Measurements from ENCODE around the gene PAMR1.
"Not testable (repeated sequence)": the region's sequence is repeated elsewhere in the genome, so short reads cannot be mapped to it uniquely, and the experiment has no call there.

PAMR1 gene

GRCh38 chr11:35523331-35523768 is 2.1 kb downstream of the PAMR1 start:
- Histone ChIP-seq H3K4me2 (ENCODE audit: low read depth, low read length, poor library complexity, severe bottlenecking) (no peak overlapping the region), H3K4me3 (ENCODE audit: low read length, poor library complexity, severe bottlenecking) (no peak overlapping the region)

DNA sequence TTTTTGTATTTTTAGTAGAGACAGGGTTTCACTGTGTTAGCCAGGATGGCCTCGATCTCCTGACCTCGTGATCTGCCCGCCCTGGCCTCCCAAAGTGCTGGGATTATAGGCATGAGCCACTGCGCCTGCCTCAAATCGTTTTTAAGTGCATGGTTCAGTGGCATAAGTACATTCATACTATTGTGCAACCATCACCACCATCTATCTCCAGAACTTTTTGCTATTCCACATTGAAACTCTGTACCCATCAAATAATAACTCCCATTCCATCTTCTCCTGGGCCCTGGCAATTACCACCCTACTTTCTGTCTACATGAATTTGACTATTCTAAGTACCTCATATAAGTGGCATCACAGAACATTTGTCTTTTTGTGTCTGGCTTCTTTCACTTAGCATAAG is 3.3 kb downstream of the PAMR1 start:
- H3F3A ChIP-seq (ENCODE audit: low read depth); H3K9me2 ChIP-seq (replicated peaks; ENCODE audit: low read depth, low read length); H3K4me3 ChIP-seq (ENCODE audit: low read length, poor library complexity, severe bottlenecking); H4K20me1 ChIP-seq (ENCODE audit: insufficient read depth, low read length, poor library complexity, severe bottlenecking); H2AFZ ChIP-seq (ENCODE audit: low read length); H3K4me2 ChIP-seq (ENCODE audit: low read depth, low read length, poor library complexity, severe bottlenecking); H3K9me3 ChIP-seq (ENCODE audit: insufficient read depth, low read depth, low read length); H3K4me1 ChIP-seq (ENCODE audit: insufficient read depth, low read length, poor library complexity, severe bottlenecking); H3K9ac ChIP-seq (ENCODE audit: low read depth, low read length, poor library complexity, severe bottlenecking); H3K36me3 ChIP-seq (ENCODE audit: insufficient read depth, low read length); H3K79me2 ChIP-seq (ENCODE audit: insufficient read depth, low read length): not testable (repeated sequence)
- H3K27me3 ChIP-seq (ENCODE audit: insufficient read depth, low read length, poor library complexity, severe bottlenecking) = peaks cover 14% of the 10 kb centered on the region

More at GRCh38 chr11:35523331-35523768, 2.1 kb downstream of the PAMR1 start:
- no peak for TF ChIP-seq EZH2phosphoT487 (IDR thresholded peaks at IDR 0.05; ENCODE audit: borderline replicate concordance)
- TF ChIP-seq, protein P1, sequence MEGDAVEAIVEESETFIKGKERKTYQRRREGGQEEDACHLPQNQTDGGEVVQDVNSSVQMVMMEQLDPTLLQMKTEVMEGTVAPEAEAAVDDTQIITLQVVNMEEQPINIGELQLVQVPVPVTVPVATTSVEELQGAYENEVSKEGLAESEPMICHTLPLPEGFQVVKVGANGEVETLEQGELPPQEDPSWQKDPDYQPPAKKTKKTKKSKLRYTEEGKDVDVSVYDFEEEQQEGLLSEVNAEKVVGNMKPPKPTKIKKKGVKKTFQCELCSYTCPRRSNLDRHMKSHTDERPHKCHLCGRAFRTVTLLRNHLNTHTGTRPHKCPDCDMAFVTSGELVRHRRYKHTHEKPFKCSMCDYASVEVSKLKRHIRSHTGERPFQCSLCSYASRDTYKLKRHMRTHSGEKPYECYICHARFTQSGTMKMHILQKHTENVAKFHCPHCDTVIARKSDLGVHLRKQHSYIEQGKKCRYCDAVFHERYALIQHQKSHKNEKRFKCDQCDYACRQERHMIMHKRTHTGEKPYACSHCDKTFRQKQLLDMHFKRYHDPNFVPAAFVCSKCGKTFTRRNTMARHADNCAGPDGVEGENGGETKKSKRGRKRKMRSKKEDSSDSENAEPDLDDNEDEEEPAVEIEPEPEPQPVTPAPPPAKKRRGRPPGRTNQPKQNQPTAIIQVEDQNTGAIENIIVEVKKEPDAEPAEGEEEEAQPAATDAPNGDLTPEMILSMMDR (conservative IDR thresholded peaks at IDR 0.05; ENCODE audit: low read length) = no peak
- H2AFZ ChIP-seq (ENCODE audit: low read length) = no peak overlapping the region
- H3K9ac ChIP-seq (ENCODE audit: low read depth, low read length, poor library complexity, severe bottlenecking) = no peak overlapping the region
- H3K36me3 ChIP-seq (ENCODE audit: insufficient read depth, low read length) = no peaks in the 10 kb centered on the region
- H3K9me3 ChIP-seq (ENCODE audit: insufficient read depth, low read depth, low read length) = no peaks in the 10 kb centered on the region
- no peaks in the 10 kb centered on the region for H3K9me2 ChIP-seq (replicated peaks; ENCODE audit: low read depth, low read length)
- peaks cover 14% of the 10 kb centered on the region for H3K27me3 ChIP-seq (ENCODE audit: insufficient read depth, low read length, poor library complexity, severe bottlenecking)
- no peaks in the 10 kb centered on the region for H3K4me1 ChIP-seq (ENCODE audit: insufficient read depth, low read length, poor library complexity, severe bottlenecking)
- no peaks in the 10 kb centered on the region for H3K79me2 ChIP-seq (ENCODE audit: insufficient read depth, low read length)
- H3F3A ChIP-seq (ENCODE audit: low read depth) = no peaks in the 10 kb centered on the region
- no peaks in the 10 kb centered on the region for H4K20me1 ChIP-seq (ENCODE audit: insufficient read depth, low read length, poor library complexity, severe bottlenecking)

GRCh38 chr11:35520376-35520775 is 5.0 kb downstream of the PAMR1 start:
- H3K9me2 ChIP-seq (replicated peaks; ENCODE audit: low read depth, low read length) = no peaks in the 10 kb centered on the region
- H3K4me3 ChIP-seq (ENCODE audit: low read length, poor library complexity, severe bottlenecking) = no peak overlapping the region
- no peak for TF ChIP-seq EZH2phosphoT487 (IDR thresholded peaks at IDR 0.05; ENCODE audit: borderline replicate concordance)
- TF ChIP-seq, protein P1 (conservative IDR thresholded peaks at IDR 0.05; ENCODE audit: low read length) = no peak
- H2AFZ ChIP-seq (ENCODE audit: low read length) = no peak overlapping the region
- no peaks in the 10 kb centered on the region for H4K20me1 ChIP-seq (ENCODE audit: insufficient read depth, low read length, poor library complexity, severe bottlenecking)
- no peak overlapping the region for H3K4me2 ChIP-seq (ENCODE audit: low read depth, low read length, poor library complexity, severe bottlenecking)
- no peaks in the 10 kb centered on the region for H3K36me3 ChIP-seq (ENCODE audit: insufficient read depth, low read length)
- no peak overlapping the region for H3K9ac ChIP-seq (ENCODE audit: low read depth, low read length, poor library complexity, severe bottlenecking)
- no peaks in the 10 kb centered on the region for H3K4me1 ChIP-seq (ENCODE audit: insufficient read depth, low read length, poor library complexity, severe bottlenecking)
- no peaks in the 10 kb centered on the region for H3F3A ChIP-seq (ENCODE audit: low read depth)
- no peaks in the 10 kb centered on the region for H3K9me3 ChIP-seq (ENCODE audit: insufficient read depth, low read depth, low read length)
- H3K79me2 ChIP-seq (ENCODE audit: insufficient read depth, low read length) = no peaks in the 10 kb centered on the region
- H3K27me3 ChIP-seq (ENCODE audit: insufficient read depth, low read length, poor library complexity, severe bottlenecking) = peaks cover 14% of the 10 kb centered on the region

DNA sequence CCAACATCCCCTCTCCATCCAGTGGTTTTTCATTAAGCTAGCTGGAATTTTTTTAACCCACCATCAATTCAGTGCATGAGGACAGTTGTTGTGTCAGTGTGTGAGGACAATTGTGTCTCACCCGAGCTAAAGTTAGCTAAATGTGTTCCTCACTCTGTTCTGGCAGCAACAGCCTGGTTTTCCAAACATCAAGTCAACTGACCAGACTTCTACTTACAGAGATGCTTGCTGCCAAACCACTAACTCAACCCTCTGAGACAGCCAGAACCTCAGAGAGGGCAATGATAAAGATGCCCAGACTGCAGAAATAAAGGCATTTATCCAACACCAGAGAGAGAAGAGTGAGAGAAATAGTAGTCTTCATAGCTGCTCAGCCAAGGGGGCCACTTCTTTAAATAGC is 6.7 kb downstream of the PAMR1 start:
- TF ChIP-seq, protein P1 (conservative IDR thresholded peaks at IDR 0.05; ENCODE audit: low read length) = no peak
- TF ChIP-seq EZH2phosphoT487 (IDR thresholded peaks at IDR 0.05; ENCODE audit: borderline replicate concordance) = no peak
- peaks cover 14% of the 10 kb centered on the region for H3K27me3 ChIP-seq (ENCODE audit: insufficient read depth, low read length, poor library complexity, severe bottlenecking)

More for the DNA sequence above, 6.7 kb downstream of the PAMR1 start:
- H3F3A ChIP-seq (ENCODE audit: low read depth) = no peaks in the 10 kb centered on the region
- H3K4me3 ChIP-seq (ENCODE audit: low read length, poor library complexity, severe bottlenecking) = no peak overlapping the region
- no peaks in the 10 kb centered on the region for H3K9me2 ChIP-seq (replicated peaks; ENCODE audit: low read depth, low read length)
- H4K20me1 ChIP-seq (ENCODE audit: insufficient read depth, low read length, poor library complexity, severe bottlenecking) = no peaks in the 10 kb centered on the region
- no peak overlapping the region for H2AFZ ChIP-seq (ENCODE audit: low read length)
- no peaks in the 10 kb centered on the region for H3K9me3 ChIP-seq (ENCODE audit: insufficient read depth, low read depth, low read length)
- H3K9ac ChIP-seq (ENCODE audit: low read depth, low read length, poor library complexity, severe bottlenecking) = no peak overlapping the region
- H3K4me1 ChIP-seq (ENCODE audit: insufficient read depth, low read length, poor library complexity, severe bottlenecking) = no peaks in the 10 kb centered on the region
- H3K79me2 ChIP-seq (ENCODE audit: insufficient read depth, low read length) = no peaks in the 10 kb centered on the region
- H3K36me3 ChIP-seq (ENCODE audit: insufficient read depth, low read length) = no peaks in the 10 kb centered on the region
- H3K4me2 ChIP-seq (ENCODE audit: low read depth, low read length, poor library complexity, severe bottlenecking) = no peak overlapping the region

Data from Loucy (cell line).